Esophagus squamous epithelium (tissue), 5 donors: ENCODE results near the gene ANP32A. TPM values are rescaled to one million over a fixed set of nuclear protein-coding genes. Genes with fewer than 3 reads are reported as not detected.

Source experiments
- DNase-seq: peaks from one replicate; lab custom pipeline; 2025; lab: John Stamatoyannopoulos, UW
- H3K27ac ChIP-seq, 4 donors: fragments of 200-600 bp; sonication (generic); one replicate each; pipeline ENCODE4 v1.5.1; 2016 to 2019; ENCODE audit warnings: mild to moderate bottlenecking in 1 of 4
- H3K27me3 ChIP-seq, 4 donors: fragments of 200-600 bp; sonication (generic); 1 replicate in 3 of 4; 2 replicates in 1 of 4; pipeline versions ENCODE4 v1.5.1 to v1.6.0; 2017 to 2021; ENCODE audit warnings: antibody characterized with exemption in 1 of 4
- H3K36me3 ChIP-seq, 3 donors: fragments of 200-600 bp; sonication (generic); one replicate each; pipeline ENCODE4 v1.5.1; 2016 to 2019
- H3K4me1 ChIP-seq, 3 donors: fragments of 200-600 bp; sonication (generic); one replicate each; pipeline ENCODE4 v1.5.1; 2017 to 2019
- H3K4me3 ChIP-seq, 4 donors: fragments of 200-600 bp; sonication (generic); 1 replicate in 3 of 4; 2 replicates in 1 of 4; pipeline ENCODE4 v1.5.1; 2016 to 2019; ENCODE audit warnings: mild to moderate bottlenecking in 2 of 4, moderate library complexity in 1 of 4
- H3K9me3 ChIP-seq, 3 donors: fragments of 200-600 bp; sonication (generic); one replicate each; pipeline ENCODE4 v1.5.1; 2016 to 2019
- POLR2A ChIP-seq, 4 donors: fragments of 450-650 bp; IDR thresholded peaks; one replicate each; pipeline ENCODE4 v1.6.1; 2017; ENCODE audit warnings: antibody characterized with exemption in 4 of 4, mild to moderate bottlenecking in 4 of 4, moderate library complexity in 3 of 4
- WGBS, 2 donors: methylation state at CpG; one replicate each; pipeline ENCODE4 v1.1.5; 2018; 5-methylcytosine and 5-hydroxymethylcytosine counted together
- intact Hi-C: fragments of 100-400 bp; cut with DNase I; formaldehyde crosslinking; loops from one replicate; pipeline ENCODE4 v1.15.0; 2022
- total RNA-seq, 4 donors: library from RNA; depleted of rRNA; stranded (reverse); fragments of >200 nt; gene quantifications; one replicate each; pipeline ENCODE4 v1.1.0, GENCODE V29; 2016
- TF ChIP-seq, protein P1 (sequence below), 6 experiments: fragments of 450-650 bp in 4 of 6; fragments of 200-600 bp in 2 of 6; sonication (generic) in 2 of 6; IDR thresholded peaks; one replicate each; pipeline ENCODE4 v1.5.1; 2016 to 2019; ENCODE audit warnings: antibody characterized with exemption in 6 of 6, mild to moderate bottlenecking in 4 of 6, moderate library complexity in 4 of 6
- donor health status: DM: yes; HTN: yes; CAD: no.

The ANP32A gene
- total RNA-seq, 4 donors from 2014 or later = 40.1 to 71.5 (median 43.8) TPM

DNA sequence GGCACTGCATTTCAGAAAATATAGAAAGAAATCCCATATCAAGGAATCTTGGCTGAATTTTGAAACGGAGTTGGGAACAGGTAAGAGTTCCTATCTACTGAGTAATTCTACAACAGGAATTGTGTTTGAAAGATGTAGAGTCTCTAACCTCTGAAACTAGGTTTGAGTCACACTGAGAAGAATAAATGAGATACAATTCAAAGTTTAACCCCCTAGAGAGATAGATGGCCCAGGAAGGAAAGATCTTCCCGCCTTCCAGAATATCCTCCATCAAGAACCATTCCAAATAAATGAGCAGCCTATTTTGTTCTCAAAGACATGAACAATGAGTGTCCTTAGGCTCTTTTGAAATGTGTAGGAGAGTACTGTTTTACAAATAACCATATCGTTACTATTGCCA is 2.9 kb upstream of the ANP32A start:
- intact Hi-C loops = loop anchor here (5.0 kb wide), 1 partner anchor 36 kb away; no protein-coding TSS in a partner anchor
- 86 to 89% methylated on average over 3 of the region's 3 CpGs for WGBS, 2 donors
- Histone ChIP-seq H3K9me3 (no peaks in the 10 kb centered on the region), H3K36me3 (no peaks in the 10 kb centered on the region), H3K27ac (no peak overlapping the region), H3K27me3 (no peaks in the 10 kb centered on the region), H3K4me1 (peaks cover 0 to 15% (median 5%) of the 10 kb centered on the region in 3 donors), H3K4me3 (no peak overlapping the region)
- TF ChIP-seq POLR2A (IDR thresholded peaks at IDR 0.05) = no peak
- TF ChIP-seq, protein P1, sequence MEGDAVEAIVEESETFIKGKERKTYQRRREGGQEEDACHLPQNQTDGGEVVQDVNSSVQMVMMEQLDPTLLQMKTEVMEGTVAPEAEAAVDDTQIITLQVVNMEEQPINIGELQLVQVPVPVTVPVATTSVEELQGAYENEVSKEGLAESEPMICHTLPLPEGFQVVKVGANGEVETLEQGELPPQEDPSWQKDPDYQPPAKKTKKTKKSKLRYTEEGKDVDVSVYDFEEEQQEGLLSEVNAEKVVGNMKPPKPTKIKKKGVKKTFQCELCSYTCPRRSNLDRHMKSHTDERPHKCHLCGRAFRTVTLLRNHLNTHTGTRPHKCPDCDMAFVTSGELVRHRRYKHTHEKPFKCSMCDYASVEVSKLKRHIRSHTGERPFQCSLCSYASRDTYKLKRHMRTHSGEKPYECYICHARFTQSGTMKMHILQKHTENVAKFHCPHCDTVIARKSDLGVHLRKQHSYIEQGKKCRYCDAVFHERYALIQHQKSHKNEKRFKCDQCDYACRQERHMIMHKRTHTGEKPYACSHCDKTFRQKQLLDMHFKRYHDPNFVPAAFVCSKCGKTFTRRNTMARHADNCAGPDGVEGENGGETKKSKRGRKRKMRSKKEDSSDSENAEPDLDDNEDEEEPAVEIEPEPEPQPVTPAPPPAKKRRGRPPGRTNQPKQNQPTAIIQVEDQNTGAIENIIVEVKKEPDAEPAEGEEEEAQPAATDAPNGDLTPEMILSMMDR (IDR thresholded peaks at IDR 0.05) = no peak
- no peak for DNase-seq

DNA sequence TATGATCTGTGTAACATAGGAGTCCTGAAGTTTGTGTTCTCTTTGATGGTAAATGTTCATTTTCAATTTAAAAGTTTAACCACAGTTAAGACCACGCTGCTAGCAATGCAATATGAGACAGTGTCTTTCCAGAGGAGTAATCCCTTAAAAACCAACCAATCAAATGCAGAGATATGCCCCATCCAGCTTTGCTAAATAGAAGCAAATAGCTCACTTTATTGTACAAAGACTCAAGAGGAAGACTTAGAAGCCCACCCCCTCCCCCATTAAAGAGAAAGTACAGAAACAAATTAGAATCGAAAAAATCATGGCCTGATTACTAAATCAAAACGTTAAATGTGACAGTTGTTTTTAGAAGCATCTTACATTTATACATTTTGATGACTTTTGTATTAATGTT is 2.1 kb upstream of the ANP32A start:
- intact Hi-C loops = loop anchor here (5.0 kb wide), 1 partner anchor 36 kb away; no protein-coding TSS in a partner anchor
- no peak for TF ChIP-seq POLR2A (IDR thresholded peaks at IDR 0.05)
- TF ChIP-seq, protein P1 (IDR thresholded peaks at IDR 0.05) = no peak
- no peaks in the 10 kb centered on the region for H3K27me3 ChIP-seq
- no peak overlapping the region for H3K27ac ChIP-seq
- no peaks in the 10 kb centered on the region for H3K36me3 ChIP-seq
- H3K9me3 ChIP-seq = no peaks in the 10 kb centered on the region
- WGBS, 2 donors = 57 to 68% methylated on average over 3 of the region's 3 CpGs
- no peak for DNase-seq
- H3K4me1 ChIP-seq = peaks cover 0 to 15% (median 5%) of the 10 kb centered on the region in 3 donors
- H3K4me3 ChIP-seq = no peak overlapping the region

DNA sequence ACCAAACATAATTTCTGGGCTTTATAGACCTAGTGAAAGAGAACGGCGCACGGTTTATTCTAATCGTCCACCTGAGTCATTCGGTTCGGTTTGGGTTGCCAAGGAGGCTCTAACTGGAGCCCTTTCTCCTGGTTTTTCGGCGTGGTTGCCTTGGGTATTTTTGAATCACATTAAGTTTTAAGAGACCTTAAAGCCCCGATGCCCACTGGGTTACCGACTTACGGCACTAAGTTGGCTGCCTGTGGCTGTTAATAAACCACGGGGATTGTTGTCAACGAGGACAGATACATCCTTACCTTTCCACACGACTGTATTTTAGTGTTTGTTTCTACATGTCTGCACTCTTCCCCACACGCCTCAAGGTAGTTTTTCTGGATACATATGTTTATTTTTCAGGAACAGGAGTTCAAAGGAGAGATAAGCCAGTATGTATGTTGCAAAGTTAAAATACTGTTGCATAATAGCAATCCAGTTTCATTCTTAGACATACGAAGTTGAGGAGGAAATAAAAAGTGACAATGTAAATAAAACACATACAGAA is 1.2 kb upstream of the ANP32A start:
- no peaks in the 10 kb centered on the region for H3K27me3 ChIP-seq
- H3K27ac ChIP-seq = peak overlapping the region; percentile 93 to 98 (median 97)
- intact Hi-C loops = loop anchor here (5.0 kb wide), 1 partner anchor 35 kb away; no protein-coding TSS in a partner anchor
- H3K9me3 ChIP-seq = no peaks in the 10 kb centered on the region
- peaks cover under 1 to 17% (median 6%) of the 10 kb centered on the region in 3 donors for H3K4me1 ChIP-seq
- WGBS, 2 donors = 6 to 7% methylated on average over 16 of the region's 16 CpGs
- peak overlapping the region; percentile 83 to 98 (median 91) for H3K4me3 ChIP-seq
- TF ChIP-seq, protein P1 (IDR thresholded peaks at IDR 0.05) = no peak
- no peak for TF ChIP-seq POLR2A (IDR thresholded peaks at IDR 0.05)
- no peaks in the 10 kb centered on the region for H3K36me3 ChIP-seq
- DNase-seq = no peak

DNA sequence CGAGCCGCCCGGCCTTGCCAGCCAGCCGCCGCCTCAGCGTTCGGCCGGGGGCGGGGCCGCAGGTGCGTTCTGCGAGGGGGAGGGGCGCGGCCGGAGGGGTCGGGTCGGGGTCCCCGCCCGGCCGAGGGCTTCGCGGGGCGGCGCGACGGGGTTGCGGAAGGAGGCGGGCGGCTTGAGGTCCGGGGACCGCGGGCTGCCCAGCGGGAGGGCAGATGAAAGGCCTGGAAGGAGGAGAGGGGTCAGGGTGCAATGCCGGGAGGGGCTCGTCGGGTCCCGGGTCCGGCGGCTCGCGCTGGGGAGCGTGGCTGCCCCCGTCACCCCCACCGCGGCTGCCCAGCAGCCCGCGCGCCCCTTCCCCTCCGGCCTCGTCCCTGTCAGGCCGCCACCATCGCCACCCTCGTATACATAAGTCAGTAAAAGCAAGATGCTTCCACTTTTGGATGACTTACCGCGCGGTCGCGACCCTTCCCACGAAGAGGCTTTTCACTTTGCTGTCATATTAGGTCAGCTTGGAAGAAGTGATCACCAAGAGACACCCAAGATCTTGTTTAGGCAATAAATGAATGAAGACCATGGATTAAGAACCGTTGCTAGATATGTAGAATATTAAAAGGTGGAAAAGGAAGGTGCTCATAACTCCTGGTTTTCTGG is 620 bp upstream of the ANP32A start:
- Histone ChIP-seq H3K27ac (peak overlapping the region; percentile 93 to 98 (median 97)), H3K4me1 (peaks cover 7 to 23% (median 12%) of the 10 kb centered on the region in 3 donors), H3K36me3 (no peaks in the 10 kb centered on the region), H3K27me3 (no peaks in the 10 kb centered on the region), H3K9me3 (no peaks in the 10 kb centered on the region), H3K4me3 (peak overlapping the region; percentile 83 to 98 (median 91))
- TF ChIP-seq POLR2A (IDR thresholded peaks at IDR 0.05) = no peak
- TF ChIP-seq, protein P1 (IDR thresholded peaks at IDR 0.05) = no peak
- intact Hi-C loops = loop anchor here (5.0 kb wide), 1 partner anchor 34 kb away; no protein-coding TSS in a partner anchor
- DNase-seq = no peak
- WGBS, 2 donors = 0 to 1% methylated on average over 6 of the region's 60 CpGs
